Activated gamma-delta T cell treated with anti-CD3 and anti-CD28 coated beads, Interleukin-2, amount 50 U/mL, for 16 hours (primary cell): ENCODE data around the gene MTFR1L.

Source experiments
- DNase-seq: peaks from one replicate; pipeline ENCODE4 v3.0.0-alpha.2; 2020; ENCODE audit warnings: low read depth

Gene MTFR1L

GRCh38 chr1:25790472-25790871 is 29.3 kb upstream of the MTFR1L start:
- DNase-seq: no peak

- no peak for DNase-seq
Observed at GRCh38 chr1:25792115-25792514, 27.6 kb upstream of the MTFR1L start.

GRCh38 chr1:25793585-25794170 is 26.1 kb upstream of the MTFR1L start:
- DNase-seq: no peak

- DNase-seq: no peak
Observed at GRCh38 chr1:25794325-25794724, 25.4 kb upstream of the MTFR1L start.

- DNase-seq: no peak
Observed at GRCh38 chr1:25795211-25795610, 24.5 kb upstream of the MTFR1L start.

- DNase-seq: no peak
Observed at GRCh38 chr1:25795946-25796810, 23.6 kb upstream of the MTFR1L start.

GRCh38 chr1:25796811-25797458 is 22.8 kb upstream of the MTFR1L start:
- DNase-seq: peak; percentile 68

- no peak for DNase-seq
Observed at GRCh38 chr1:25797939-25798338, 21.8 kb upstream of the MTFR1L start.

GRCh38 chr1:25798666-25799351 is 20.9 kb upstream of the MTFR1L start:
- DNase-seq: no peak

- DNase-seq: no peak
Observed at GRCh38 chr1:25799352-25799934, 20.3 kb upstream of the MTFR1L start.

GRCh38 chr1:25799935-25800702 is 19.6 kb upstream of the MTFR1L start, which contains the start of gene SELENON:
Gene SELENON (plus strand): TSS chr1:25800193. CDS start chr1:25800231, 38 bp downstream.
- DNase-seq: no peak

- DNase-seq: no peak
Observed at GRCh38 chr1:25800703-25801377, 18.9 kb upstream of the MTFR1L start.

GRCh38 chr1:25802915-25803314 is 16.8 kb upstream of the MTFR1L start:
- DNase-seq: no peak

GRCh38 chr1:25803368-25803767 is 16.4 kb upstream of the MTFR1L start:
- no peak for DNase-seq

GRCh38 chr1:25804244-25804963 is 15.3 kb upstream of the MTFR1L start:
- no peak for DNase-seq

- DNase-seq: no peak
Observed at GRCh38 chr1:25804964-25805862, 14.5 kb upstream of the MTFR1L start.

GRCh38 chr1:25805863-25806225 is 13.9 kb upstream of the MTFR1L start:
- no peak for DNase-seq

GRCh38 chr1:25806418-25806817 is 13.3 kb upstream of the MTFR1L start:
- no peak for DNase-seq
